GM18499 (cell line): ENCODE data around the gene KRTAP5-4.
"Not testable (repeated sequence)": the region's sequence is repeated elsewhere in the genome, so short reads cannot be mapped to it uniquely, and the experiment has no call there.

ENCODE experiments used
- ATAC-seq: cut with Tn5 transposase; IDR thresholded peaks from one replicate; pipeline ENCODE4 v1.9.1; 2021; ENCODE audit warnings: moderate number of reproducible peaks; ENCODE audit not compliant: insufficient read depth, unreplicated experiment

KRTAP5-4 gene

GRCh38 chr11:1653541-1654387 is 31.8 kb upstream of the KRTAP5-4 start:
- no peak for ATAC-seq

GRCh38 chr11:1652771-1653540 is 31.0 kb upstream of the KRTAP5-4 start:
- no peak for ATAC-seq

GRCh38 chr11:1652442-1652770 is 30.5 kb upstream of the KRTAP5-4 start:
- ATAC-seq, result no peak

- no peak for ATAC-seq
Measured at GRCh38 chr11:1652026-1652425, 30.1 kb upstream of the KRTAP5-4 start.

- ATAC-seq, result no peak
Measured at GRCh38 chr11:1651411-1651980, 29.6 kb upstream of the KRTAP5-4 start.

GRCh38 chr11:1650918-1651262 is 29.0 kb upstream of the KRTAP5-4 start:
- no peak for ATAC-seq

GRCh38 chr11:1650034-1650917 is 28.3 kb upstream of the KRTAP5-4 start:
- no peak for ATAC-seq

GRCh38 chr11:1648653-1649420 is 26.9 kb upstream of the KRTAP5-4 start:
- no peak for ATAC-seq

- ATAC-seq, result no peak
Measured at GRCh38 chr11:1647901-1648652, 26.1 kb upstream of the KRTAP5-4 start.

GRCh38 chr11:1646540-1646939 is 24.6 kb upstream of the KRTAP5-4 start:
- ATAC-seq, result not testable (repeated sequence)

GRCh38 chr11:1645357-1645821 is 23.5 kb upstream of the KRTAP5-4 start:
- ATAC-seq, result no peak

GRCh38 chr11:1644601-1645356 is 22.8 kb upstream of the KRTAP5-4 start:
- ATAC-seq, result no peak

- no peak for ATAC-seq
Measured at GRCh38 chr11:1643146-1643690, 21.3 kb upstream of the KRTAP5-4 start.

- no peak for ATAC-seq
Measured at GRCh38 chr11:1642288-1643145, 20.6 kb upstream of the KRTAP5-4 start.

- ATAC-seq, result no peak
Measured at GRCh38 chr11:1641096-1641495, 19.2 kb upstream of the KRTAP5-4 start.

- ATAC-seq, result no peak
Measured at GRCh38 chr11:1640076-1640946, 18.4 kb upstream of the KRTAP5-4 start.
